ENCODE measurements around the gene TBC1D20.
"Not testable (repeated sequence)": the region's sequence is repeated elsewhere in the genome, so short reads cannot be mapped to it uniquely, and the experiment has no call there.

DNA sequence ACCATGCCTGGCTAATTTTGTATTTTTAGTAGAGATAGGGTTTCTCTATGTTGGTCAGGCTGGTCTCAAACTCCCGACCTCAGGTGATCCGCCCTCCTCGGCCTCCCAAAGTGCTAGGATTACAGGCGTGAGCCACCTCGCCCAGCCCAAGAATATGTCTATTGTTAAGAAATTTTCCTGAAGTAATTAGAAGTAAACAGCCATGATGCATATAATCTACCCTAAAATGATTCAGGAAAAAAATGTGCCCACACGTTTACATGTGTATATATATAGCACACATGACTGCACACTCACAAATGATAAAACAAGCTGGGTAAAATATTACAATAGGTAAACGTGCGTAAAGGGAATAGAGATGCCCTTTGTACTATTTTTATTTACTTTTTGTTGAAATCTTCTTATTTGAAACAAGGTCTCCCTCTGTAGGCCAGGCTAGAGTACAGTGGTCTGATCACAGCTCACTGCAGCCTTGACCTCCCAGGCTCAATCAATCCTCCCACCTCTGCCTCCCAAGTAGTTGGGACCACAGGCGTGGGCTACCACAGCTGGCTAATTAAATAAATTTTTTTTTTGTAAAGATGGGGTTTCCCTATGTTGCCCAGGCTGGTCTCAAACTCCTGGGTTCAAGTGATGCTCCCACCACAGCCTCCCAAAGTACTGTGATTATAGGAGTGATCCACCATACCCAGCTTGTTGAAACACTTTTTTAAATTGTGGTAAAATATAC lies 48.2 kb upstream of the TBC1D20 start:
- not testable (repeated sequence) for TF ChIP-seq POLR2A, CTCF (IDR thresholded peaks at IDR 0.05)
